Measurements from ENCODE around the gene OTOS.

Gene OTOS

DNA sequence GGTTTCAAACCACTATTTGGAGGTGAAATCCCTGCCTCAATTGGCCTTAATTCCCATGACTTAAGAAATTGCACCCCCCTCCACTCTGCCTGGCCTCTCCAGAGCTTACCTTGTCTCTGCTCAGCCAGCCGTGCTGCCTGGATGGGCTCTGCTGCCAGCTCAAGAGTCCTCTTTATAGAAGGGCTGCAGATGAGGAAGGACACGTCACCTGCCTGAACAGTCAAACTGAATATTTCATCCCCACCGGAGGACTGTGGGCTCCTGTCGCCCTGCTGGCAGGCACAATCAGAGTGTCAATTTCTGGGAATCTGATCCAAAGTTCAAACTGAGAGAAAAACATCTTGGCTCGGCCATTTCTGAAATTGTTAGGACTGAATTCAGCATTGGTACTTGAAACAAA lies at the start of gene OTOS:
OTOS (minus strand) TSS at position 148 of the 400 bp plus-strand sequence. CDS start 332 bp downstream, outside the sequence.
- TF ChIP-seq ZFX (IDR thresholded peaks at IDR 0.05; ENCODE audit: borderline replicate concordance) (no peak), CTCF (IDR thresholded peaks at IDR 0.05) (no peak)
- H3K27ac ChIP-seq: no peak within 1 kb of the TSS

- no peak for TF ChIP-seq CTCF (IDR thresholded peaks at IDR 0.05)
- no peak for TF ChIP-seq ZFX (IDR thresholded peaks at IDR 0.05; ENCODE audit: borderline replicate concordance)
- H3K27ac ChIP-seq: no peak overlapping the region
Observed at GRCh38 chr2:240189686-240190085, 49.2 kb upstream of the OTOS start.

GRCh38 chr2:240187989-240188590 lies 47.6 kb upstream of the OTOS start:
- no peak overlapping the region for H3K27ac ChIP-seq
- no peak for TF ChIP-seq ZFX (IDR thresholded peaks at IDR 0.05; ENCODE audit: borderline replicate concordance)
- no peak for TF ChIP-seq CTCF (IDR thresholded peaks at IDR 0.05)

- H3K27ac ChIP-seq: no peak overlapping the region
- no peak for TF ChIP-seq ZFX (IDR thresholded peaks at IDR 0.05; ENCODE audit: borderline replicate concordance)
- no peak for TF ChIP-seq CTCF (IDR thresholded peaks at IDR 0.05)
Observed at GRCh38 chr2:240186191-240186725, 45.8 kb upstream of the OTOS start.

DNA sequence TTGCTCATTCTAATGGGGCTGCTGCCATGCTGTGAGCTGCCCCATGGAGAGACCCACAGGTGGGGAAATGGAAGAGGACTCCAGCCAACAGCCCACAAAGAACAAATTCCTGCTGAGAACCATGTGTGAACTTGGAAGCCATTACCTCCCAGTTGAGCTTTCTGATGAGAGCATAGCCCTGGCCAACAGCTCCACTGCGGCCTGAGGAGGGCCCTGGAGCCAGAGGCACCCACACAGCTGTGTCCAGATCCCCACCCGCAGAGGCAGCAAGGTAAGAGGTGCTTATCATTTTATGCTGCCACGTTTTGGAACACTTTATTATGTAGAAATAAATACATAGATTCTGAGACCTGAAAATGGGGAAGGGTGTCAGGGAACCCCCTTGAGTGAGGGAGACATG lies 44.2 kb upstream of the OTOS start:
- H3K27ac ChIP-seq: no peak overlapping the region
- no peak for TF ChIP-seq CTCF (IDR thresholded peaks at IDR 0.05)
- TF ChIP-seq ZFX (IDR thresholded peaks at IDR 0.05; ENCODE audit: borderline replicate concordance): no peak

GRCh38 chr2:240183875-240184590 lies 43.6 kb upstream of the OTOS start:
- no peak for TF ChIP-seq ZFX (IDR thresholded peaks at IDR 0.05; ENCODE audit: borderline replicate concordance)
- TF ChIP-seq CTCF (IDR thresholded peaks at IDR 0.05): no peak

More at GRCh38 chr2:240183875-240184590, 43.6 kb upstream of the OTOS start:
- no peak overlapping the region for H3K27ac ChIP-seq

Data from 22Rv1 (cell line).